GM12865 (cell line): ENCODE measurements around the gene NGF.

Experiments used
- DNase-seq: peaks from one replicate; pipeline ENCODE4 v3.0.0; 2010; ENCODE audit warnings: low read depth
- H3K4me3 ChIP-seq: 2 replicates; pipeline ENCODE4 v1.5.1; 2011; ENCODE audit warnings: mild to moderate bottlenecking, low read depth, low read length, control low read depth
- CTCF ChIP-seq: IDR thresholded peaks from 2 replicates; pipeline ENCODE4 v1.5.1; 2011; ENCODE audit warnings: low read length, control low read depth, low read depth, inconsistent platforms; ENCODE audit not compliant: insufficient read depth; ENCODE audit errors: missing control alignments

The NGF gene

GRCh38 chr1:115301438-115302020 is 36.5 kb downstream of the NGF start:
- no peak for TF ChIP-seq CTCF
- no peak overlapping the region for H3K4me3 ChIP-seq
- DNase-seq, result no peak

GRCh38 chr1:115300087-115300876 is 37.8 kb downstream of the NGF start:
- peak; percentile 8 for DNase-seq
- no peak overlapping the region for H3K4me3 ChIP-seq
- TF ChIP-seq CTCF, result no peak

GRCh38 chr1:115299266-115299665 is 38.8 kb downstream of the NGF start:
- DNase-seq, result no peak
- no peak overlapping the region for H3K4me3 ChIP-seq
- TF ChIP-seq CTCF, result no peak

GRCh38 chr1:115296981-115297380 is 41.1 kb downstream of the NGF start:
- H3K4me3 ChIP-seq, result no peak overlapping the region
- peak; percentile 65 for DNase-seq
- no peak for TF ChIP-seq CTCF

GRCh38 chr1:115295904-115296696 is 41.9 kb downstream of the NGF start:
- no peak overlapping the region for H3K4me3 ChIP-seq
- no peak for DNase-seq
- TF ChIP-seq CTCF, result no peak

GRCh38 chr1:115293899-115294298 is 44.1 kb downstream of the NGF start:
- no peak for TF ChIP-seq CTCF
- no peak for DNase-seq
- H3K4me3 ChIP-seq, result no peak overlapping the region
